Left lobe of liver (tissue), 2 donors: ENCODE results near the gene TSPAN32. TPM values are rescaled to one million over a fixed set of nuclear protein-coding genes. Genes with fewer than 3 reads are reported as not detected.
A peak's percentile ranks its signal among the peaks of the same experiment; 100 is the strongest.
"Not testable (repeated sequence)": the region's sequence is repeated elsewhere in the genome, so short reads cannot be mapped to it uniquely, and the experiment has no call there.

Experiments
- ATAC-seq: fragments of 200-7000 bp; cut with Tn5 transposase; one replicate; pipeline ENCODE4 v1.9.1; 2020; ENCODE audit warnings: mild to moderate bottlenecking, moderate library complexity
- DNase-seq: peaks from one replicate; pipeline ENCODE4 v3.0.0-alpha.2; 2020; ENCODE audit warnings: low spot score
- total RNA-seq: library from RNA; stranded (reverse); gene quantifications from one replicate; pipeline ENCODE4 v1.2.1, GENCODE V29; 2021
- donor health status: DM: no; HTN: no; CAD: no; lungs with moderate emphysema.
- donor health status: DM: no; HTN: yes; CAD: no.

Gene TSPAN32
- total RNA-seq, 1 donor from 2014 or later = 0.35 TPM

DNA sequence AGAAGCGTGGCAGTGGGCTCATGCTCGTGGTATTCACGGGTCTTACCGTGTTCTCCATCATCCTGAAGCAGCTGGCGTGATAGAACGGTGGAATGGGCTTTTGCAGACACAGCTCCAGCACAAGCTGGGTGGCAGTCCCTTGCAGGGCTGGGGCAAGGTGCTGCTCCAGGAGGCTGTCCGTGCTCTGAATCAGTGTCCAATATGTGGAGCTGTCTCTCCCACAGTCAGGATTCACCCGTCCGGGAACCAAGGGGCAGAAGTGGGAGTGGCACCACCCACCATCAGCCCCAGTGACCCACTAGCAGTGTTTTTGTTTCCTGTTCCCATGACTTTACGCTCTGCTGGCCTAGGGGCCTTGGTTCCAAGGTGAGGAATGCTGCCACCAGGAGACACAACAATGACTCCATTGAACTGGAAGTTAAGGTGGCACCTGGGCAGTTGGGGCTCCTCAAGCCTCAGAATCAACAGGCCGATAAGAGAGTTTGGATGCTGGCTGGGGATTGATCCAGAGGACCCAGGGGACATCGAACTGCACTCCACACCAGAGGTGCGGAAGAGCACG is 58.3 kb downstream of the TSPAN32 start:
- ATAC-seq = no peak
- no peak for DNase-seq

DNA sequence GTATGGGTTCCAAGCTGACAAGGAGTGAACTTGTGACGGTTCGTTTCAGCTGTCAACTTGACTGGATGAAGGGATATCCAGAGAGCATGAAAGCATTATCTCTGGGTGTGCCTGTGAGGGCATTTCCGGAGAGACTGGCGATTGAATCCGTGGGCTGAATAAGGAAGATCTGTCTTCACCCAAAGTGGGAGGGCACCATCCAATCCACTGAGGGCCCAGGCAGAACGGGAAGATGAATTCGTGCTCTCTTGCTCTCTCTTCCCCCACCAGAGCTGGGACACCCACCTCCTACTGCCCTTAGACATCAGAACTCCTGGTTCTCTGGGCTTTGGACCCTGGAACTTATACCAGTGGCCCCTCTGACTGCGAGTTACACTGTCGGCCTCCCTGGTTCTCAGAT is 59.8 kb downstream of the TSPAN32 start:
- no peak for DNase-seq
- no peak for ATAC-seq

DNA sequence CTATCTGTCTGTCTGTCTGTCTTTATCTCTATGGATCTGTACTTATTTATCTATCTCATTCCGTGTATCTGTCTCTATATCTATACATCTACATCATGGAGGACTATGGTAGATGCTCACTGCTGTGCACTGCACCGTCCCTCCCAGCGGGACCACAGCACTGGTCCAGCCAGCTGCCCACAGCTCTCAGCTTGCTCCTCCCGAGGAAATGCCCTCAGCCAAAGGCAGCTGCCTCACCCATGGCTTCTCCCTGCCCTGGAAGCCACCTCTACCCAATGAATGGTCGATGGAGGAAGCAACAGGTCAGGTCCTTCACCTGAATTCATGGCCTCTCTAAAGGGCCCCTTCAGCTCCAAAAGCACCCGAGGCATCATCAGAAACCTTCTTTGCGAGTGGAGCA is 60.6 kb downstream of the TSPAN32 start:
- no peak for DNase-seq
- no peak for ATAC-seq

- no peak for ATAC-seq
- no peak for DNase-seq
Observed at GRCh38 chr11:2363130-2363529, 61.3 kb downstream of the TSPAN32 start.

- DNase-seq (no peak), ATAC-seq (no peak)
Observed at GRCh38 chr11:2363577-2364370, 62.0 kb downstream of the TSPAN32 start.

GRCh38 chr11:2364386-2364785 is 62.6 kb downstream of the TSPAN32 start:
- not testable (repeated sequence) for DNase-seq, ATAC-seq

DNA sequence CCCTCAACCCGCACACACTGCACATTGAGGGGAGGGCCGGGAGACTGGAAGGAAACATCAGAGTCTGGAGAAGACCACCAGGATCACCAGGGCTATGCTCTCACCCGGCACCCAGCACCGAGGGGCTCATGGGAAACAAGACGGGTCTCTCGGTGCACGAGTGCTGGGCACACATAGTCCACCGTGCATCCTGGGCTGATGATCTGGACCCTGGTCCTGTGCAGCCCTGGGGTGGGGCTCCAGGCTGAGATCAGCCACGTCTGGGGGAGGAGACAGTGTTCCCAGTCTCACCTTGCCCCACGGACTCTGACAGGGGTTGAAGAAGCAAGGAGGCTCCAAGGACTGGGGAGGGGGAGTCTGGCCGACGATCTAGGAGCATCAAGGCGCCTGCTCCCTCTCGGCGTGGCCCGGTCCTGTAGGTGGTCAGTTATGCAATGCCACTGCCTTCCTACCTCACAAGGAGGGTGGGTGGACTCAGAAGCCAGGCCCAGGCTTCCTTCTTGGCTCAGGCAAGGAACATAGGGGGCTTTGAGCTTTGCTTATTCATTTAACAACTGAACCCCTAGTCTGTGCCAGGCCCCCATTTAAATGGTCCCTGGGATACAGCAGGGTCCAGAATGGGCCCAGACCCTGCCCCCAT is 63.9 kb downstream of the TSPAN32 start:
- ATAC-seq (no peak), DNase-seq (no peak)

DNA sequence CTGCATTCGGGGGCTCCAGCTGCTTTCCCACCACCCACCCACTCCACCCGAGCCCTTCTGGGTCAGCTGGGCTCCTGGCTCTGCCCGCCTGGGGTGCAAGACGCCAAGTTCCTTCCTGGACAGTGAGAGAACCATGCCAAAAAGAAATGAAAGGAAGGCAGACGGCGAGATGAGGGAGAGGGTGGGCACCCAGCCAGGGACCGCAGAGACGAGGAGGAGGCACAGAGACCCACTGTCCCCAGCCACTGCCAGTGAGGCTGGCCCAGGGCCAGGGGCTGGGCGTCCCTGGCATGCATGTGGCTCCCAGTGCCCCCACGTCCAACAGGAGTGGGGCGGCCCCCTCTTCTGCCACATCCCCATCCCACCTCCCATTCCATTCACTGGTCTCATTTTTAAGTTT is 64.5 kb downstream of the TSPAN32 start:
- no peak for ATAC-seq
- DNase-seq = no peak

DNA sequence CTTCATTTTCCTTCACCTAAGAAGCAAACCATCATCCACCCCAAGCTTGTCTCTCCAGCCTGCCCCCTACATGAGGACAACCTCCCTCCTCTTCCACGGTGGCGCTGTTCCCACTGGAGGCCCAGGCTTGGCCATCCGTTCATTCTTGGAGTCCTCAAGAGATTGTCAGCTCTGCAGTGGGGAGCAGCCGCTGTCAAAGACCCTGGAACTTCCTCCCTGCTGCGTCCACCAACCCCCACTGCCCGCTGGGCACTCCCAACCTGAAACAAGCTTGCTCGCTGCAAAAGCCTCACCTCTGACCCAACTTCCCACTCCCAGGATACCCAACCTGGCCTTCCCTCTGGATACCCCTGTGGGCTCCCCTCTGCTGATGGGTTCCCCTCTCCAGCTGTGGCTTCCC is 64.9 kb downstream of the TSPAN32 start:
- ATAC-seq (no peak), DNase-seq (no peak)

- peak; percentile 67 for ATAC-seq
- DNase-seq = peak; percentile 73
Observed at GRCh38 chr11:2367266-2368160, 65.7 kb downstream of the TSPAN32 start.

Other genes starting within 250 kb of the TSPAN32 start
- gene IGF2, start 162.6 kb upstream of the TSPAN32 start, total RNA-seq = 254 TPM
- gene INS, start 140.8 kb upstream of the TSPAN32 start, total RNA-seq = not detected
- gene TH, start 130.2 kb upstream of the TSPAN32 start, total RNA-seq = not detected
- 0.83 TPM for gene ASCL2, start 31.4 kb upstream of the TSPAN32 start, total RNA-seq
- gene C11orf21, start 95 bp upstream of the TSPAN32 start, total RNA-seq = 0.35 TPM
- 564 TPM for gene CD81, start 75.3 kb downstream of the TSPAN32 start, total RNA-seq
- 24.8 TPM for gene TSSC4, start 98.7 kb downstream of the TSPAN32 start, total RNA-seq
- gene TRPM5, start 142.5 kb downstream of the TSPAN32 start, total RNA-seq = not detected
- 2.1 TPM for gene KCNQ1, start 143.0 kb downstream of the TSPAN32 start, total RNA-seq